Naive thymus-derived CD4-positive, alpha-beta T cell (primary cell): Measurements from ENCODE around the gene ASRGL1. TPM values are rescaled to one million over a fixed set of nuclear protein-coding genes. Genes with fewer than 3 reads are reported as not detected.
A peak's percentile ranks its signal among the peaks of the same experiment; 100 is the strongest.

Source experiments
- ATAC-seq: fragments of 150-1000 bp; cut with Tn5 transposase; 2 replicates; pipeline ENCODE4 v1.10.0; 2021; ENCODE audit warnings: mild to moderate bottlenecking, moderate library complexity
- CTCF ChIA-PET: fragments of 350-600 bp; sonication (Branson Sonifier 250); formaldehyde crosslinking; loops from one replicate; lab custom pipeline; 2021; ENCODE audit warnings: antibody characterized with exemption; lab: Charles Lee
- POLR2A ChIA-PET: fragments of 350-600 bp; sonication (Branson Sonifier 250); formaldehyde crosslinking; loops from one replicate; lab custom pipeline; 2021; ENCODE audit warnings: antibody characterized with exemption, inconsistent platforms; lab: Charles Lee
- DNase-seq, 9 donors: peaks; one replicate each; pipeline versions ENCODE4 v3.0.0 to v3.0.0-alpha.2; 2020 to 2022; ENCODE audit warnings: mixed read lengths in 1 of 9
- H3K27ac ChIP-seq: one replicate; pipeline ENCODE4 v1.7.0; 2013; ENCODE audit warnings: mild to moderate bottlenecking, low read depth, low read length, moderate library complexity
- H3K27me3 ChIP-seq, 2 donors: one replicate each; pipeline ENCODE4 v1.7.0; 2013; ENCODE audit warnings: low read length in 2 of 2, mild to moderate bottlenecking in 2 of 2, moderate library complexity in 2 of 2; ENCODE audit not compliant: control insufficient read depth in 2 of 2, insufficient read depth in 2 of 2
- H3K36me3 ChIP-seq, 3 experiments: 1 replicate in 2 of 3; 2 replicates in 1 of 3; pipeline ENCODE4 v1.7.0; 2013; ENCODE audit warnings: low read length in 3 of 3, mild to moderate bottlenecking in 3 of 3, moderate library complexity in 1 of 3; ENCODE audit not compliant: insufficient read depth in 3 of 3, control insufficient read depth in 2 of 3
- H3K4me1 ChIP-seq, 2 donors: one replicate each; pipeline ENCODE4 v1.7.0; 2013; ENCODE audit warnings: low read length in 2 of 2, mild to moderate bottlenecking in 2 of 2, moderate library complexity in 1 of 2; ENCODE audit not compliant: control insufficient read depth in 2 of 2, insufficient read depth in 2 of 2
- H3K4me3 ChIP-seq: 2 replicates; pipeline ENCODE4 v1.7.0; 2013; ENCODE audit warnings: mild to moderate bottlenecking, low read length
- H3K9me3 ChIP-seq, 3 experiments: 1 replicate in 2 of 3; 2 replicates in 1 of 3; pipeline ENCODE4 v1.7.0; 2013; ENCODE audit warnings: low read length in 3 of 3; ENCODE audit not compliant: control insufficient read depth in 2 of 3
- H3K27ac Mint-ChIP-seq, 9 donors: one replicate each; pipeline ENCODE4 v1.8.0; 2020 to 2022; ENCODE audit warnings: mixed read lengths in 9 of 9, mild to moderate bottlenecking in 8 of 9, moderate library complexity in 5 of 9, inconsistent platforms in 2 of 9
- H3K27me3 Mint-ChIP-seq, 5 donors: one replicate each; pipeline ENCODE4 v1.8.0; 2021 to 2022; ENCODE audit warnings: mixed read lengths in 5 of 5, mild to moderate bottlenecking in 1 of 5
- H3K36me3 Mint-ChIP-seq, 5 donors: one replicate each; pipeline ENCODE4 v1.8.0; 2020 to 2022; ENCODE audit warnings: mixed read lengths in 5 of 5, mild to moderate bottlenecking in 3 of 5, inconsistent platforms in 1 of 5
- H3K4me1 Mint-ChIP-seq, 7 donors: one replicate each; pipeline ENCODE4 v1.8.0; 2020 to 2022; ENCODE audit warnings: mixed read lengths in 7 of 7, mild to moderate bottlenecking in 3 of 7, inconsistent platforms in 1 of 7
- H3K4me3 Mint-ChIP-seq, 10 donors: one replicate each; pipeline ENCODE4 v1.8.0; 2020 to 2022; ENCODE audit warnings: mild to moderate bottlenecking in 10 of 10, mixed read lengths in 10 of 10, moderate library complexity in 6 of 10, inconsistent platforms in 2 of 10
- H3K9me3 Mint-ChIP-seq, 11 donors: one replicate each; pipeline ENCODE4 v1.8.0; 2020 to 2022; ENCODE audit warnings: mixed read lengths in 11 of 11, mild to moderate bottlenecking in 4 of 11, inconsistent platforms in 1 of 11, moderate library complexity in 1 of 11
- intact Hi-C, 2 donors: fragments of 100-400 bp; cut with micrococcal nuclease; formaldehyde crosslinking; loops; one replicate each; pipeline ENCODE4 v1.15.1; 2023
- polyA plus RNA-seq, 2 donors: library from polyadenylated mRNA; unstranded; fragments of 300-500 nt; fragmentation: Illumina TruSeq; gene quantifications; one replicate each; pipeline ENCODE4 v1.2.3, GENCODE V29; 2021
- total RNA-seq, 6 experiments: library from RNA in 5 of 6; stranded (reverse) in 5 of 6; gene quantifications; 1 replicate in 5 of 6; 2 replicates in 1 of 6; pipeline ENCODE4 v1.2.3 and lab custom pipeline; 2021 to 2026

ASRGL1 gene
- total and polyA plus RNA-seq, 7 experiments from 2014 or later = 2.1 to 10.6 (median 4.2) TPM

DNA sequence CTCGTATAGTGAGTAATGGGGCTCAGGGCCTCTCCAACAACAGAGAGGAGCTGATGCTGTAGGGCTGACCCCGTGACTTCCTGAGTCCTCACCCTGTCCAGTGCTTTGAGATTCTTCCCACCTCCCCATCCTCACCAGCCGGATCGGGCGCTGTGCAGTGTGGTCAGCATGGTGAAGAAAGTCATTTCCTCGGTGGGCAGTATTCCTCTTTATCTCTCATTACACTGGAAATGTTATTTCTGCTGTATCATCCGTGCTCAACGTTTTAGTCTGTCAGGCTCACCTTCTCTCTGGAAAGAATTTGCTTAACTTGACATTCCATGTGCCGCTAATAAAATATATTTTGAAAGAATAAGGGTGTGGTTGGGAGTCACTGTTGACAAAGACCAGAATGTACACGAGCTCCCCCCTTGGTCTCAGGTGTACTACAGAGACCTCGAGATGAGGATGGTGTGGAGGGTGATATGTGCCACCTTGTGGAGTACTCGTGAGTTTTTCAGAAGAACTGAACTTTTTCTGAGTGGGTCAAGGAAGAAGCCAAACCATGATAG, 55.9 kb downstream of the ASRGL1 start:
- Mint-ChIP-seq H3K4me1 (peaks cover 0 to 18% (median 9%) of the 10 kb centered on the region in 7 donors), H3K36me3 (no peaks in the 10 kb centered on the region), H3K27ac (peak overlapping the region in 6 of 9 donors; percentile 3 to 88 (median 52)), H3K4me3 (no peak overlapping the region), H3K9me3 (no peaks in the 10 kb centered on the region), H3K27me3 (no peaks in the 10 kb centered on the region)
- ATAC-seq (peak; percentile 74), DNase-seq (peak in 3 of 9 donors; percentile 28 to 37 (median 36))
- ChIA-PET CTCF (interaction anchor here (0.9 to 3.2 kb wide), 12 partner anchors 9 to 174 kb away, joined by 3 to 22 read pairs (median 5); no protein-coding TSS in a partner anchor), POLR2A (interaction anchor here (0.7 kb wide), 1 partner anchor 981 kb away, joined by 9 read pairs; no protein-coding TSS in a partner anchor)
- no peaks in the 10 kb centered on the region for H3K27me3 ChIP-seq
- no peaks in the 10 kb centered on the region for H3K36me3 ChIP-seq
- intact Hi-C loops = loop anchor here (1.0 kb wide), 1 partner anchor 13 kb away; no protein-coding TSS in a partner anchor
- no peak overlapping the region for H3K4me3 ChIP-seq
- H3K9me3 ChIP-seq = no peaks in the 10 kb centered on the region
- H3K27ac ChIP-seq = no peak overlapping the region
- no peaks in the 10 kb centered on the region for H3K4me1 ChIP-seq

- Mint-ChIP-seq H3K9me3 (no peaks in the 10 kb centered on the region), H3K27ac (peak overlapping the region in 1 of 9 donors; percentile 3), H3K27me3 (no peaks in the 10 kb centered on the region), H3K36me3 (no peaks in the 10 kb centered on the region), H3K4me3 (no peak overlapping the region), H3K4me1 (peaks cover 3 to 22% (median 13%) of the 10 kb centered on the region in 7 donors)
- no peak for ATAC-seq
- no peaks in the 10 kb centered on the region for H3K36me3 ChIP-seq
- CTCF ChIA-PET = interaction anchor here (1.0 to 3.2 kb wide), 10 partner anchors 12 to 166 kb away, joined by 3 to 22 read pairs (median 6); no protein-coding TSS in a partner anchor
- H3K27ac ChIP-seq = no peak overlapping the region
- H3K4me1 ChIP-seq = peaks cover 0 to under 1% of the 10 kb centered on the region in 2 donors
- DNase-seq = no peak
- intact Hi-C loops = loop anchor here (1.0 to 2.0 kb wide), 4 partner anchors 13 to 301 kb away; no protein-coding TSS in a partner anchor
- H3K4me3 ChIP-seq = no peak overlapping the region
- POLR2A ChIA-PET = no interaction called here
- no peaks in the 10 kb centered on the region for H3K9me3 ChIP-seq
- H3K27me3 ChIP-seq = no peaks in the 10 kb centered on the region
Measured at GRCh38 chr11:62393735-62394134, 56.5 kb downstream of the ASRGL1 start.

- Mint-ChIP-seq H3K9me3 (no peaks in the 10 kb centered on the region), H3K27me3 (no peaks in the 10 kb centered on the region)
Measured at GRCh38 chr11:62394825-62395538, 57.7 kb downstream of the ASRGL1 start.

DNA sequence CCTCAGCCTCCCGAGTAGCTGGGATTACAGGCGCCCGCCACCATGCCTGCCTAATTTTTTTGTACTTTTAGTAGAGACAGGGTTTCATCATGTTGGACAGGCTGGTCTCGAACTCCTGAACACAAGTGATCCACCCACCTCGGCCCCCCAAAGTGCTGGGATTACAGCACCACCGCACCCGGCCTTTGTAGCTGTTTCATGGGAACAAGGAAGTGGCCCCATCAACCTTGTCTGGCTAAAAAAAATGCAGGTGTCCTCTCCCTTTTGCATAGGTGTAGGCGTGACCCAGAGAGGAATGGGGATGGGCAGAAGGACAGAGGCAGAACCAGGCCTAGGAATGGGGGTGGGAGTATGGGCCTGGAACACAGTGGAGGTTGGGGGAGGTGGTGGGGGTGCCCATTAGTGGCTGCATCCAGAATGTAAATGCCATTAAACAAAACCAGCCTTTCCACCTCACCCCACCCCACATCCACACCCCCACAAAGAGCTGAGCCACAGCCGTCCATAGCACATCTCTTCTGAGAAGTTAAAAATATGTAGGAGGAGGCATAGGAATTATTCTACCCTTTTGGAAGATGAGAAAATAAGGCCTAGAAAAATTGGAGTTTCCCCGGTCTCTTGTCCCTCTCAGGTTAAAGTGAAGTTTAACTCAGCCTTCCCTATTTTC, 58.8 kb downstream of the ASRGL1 start:
- Histone ChIP-seq H3K27me3 (no peaks in the 10 kb centered on the region), H3K4me1 (peaks cover 0 to 20% of the 10 kb centered on the region in 2 donors), H3K36me3 (no peaks in the 10 kb centered on the region), H3K4me3 (no peak overlapping the region), H3K9me3 (no peaks in the 10 kb centered on the region), H3K27ac (no peak overlapping the region)
- Mint-ChIP-seq H3K27ac (peak overlapping the region in 1 of 9 donors; percentile 47), H3K4me3 (no peak overlapping the region), H3K27me3 (no peaks in the 10 kb centered on the region), H3K4me1 (peaks cover 11 to 45% (median 32%) of the 10 kb centered on the region in 7 donors), H3K9me3 (no peaks in the 10 kb centered on the region), H3K36me3 (no peaks in the 10 kb centered on the region)
- intact Hi-C loops = loop anchor here (1.0 to 2.0 kb wide), 4 partner anchors 28 to 164 kb away; no protein-coding TSS in a partner anchor
- ChIA-PET POLR2A (interaction anchor here (0.7 to 1.9 kb wide), 2 partner anchors 196 to 313 kb away, joined by 3 to 5 read pairs; partner anchors contain the start of gene TUT1), CTCF (interaction anchor here (0.7 to 3.5 kb wide), 9 partner anchors 13 to 271 kb away, joined by 3 to 23 read pairs (median 6); no protein-coding TSS in a partner anchor)
- no peak for ATAC-seq
- no peak for DNase-seq

More at GRCh38 chr11:62394825-62395538, 57.7 kb downstream of the ASRGL1 start:
- intact Hi-C loops = loop anchor here (1.0 to 2.0 kb wide), 5 partner anchors 29 to 299 kb away; no protein-coding TSS in a partner anchor
- Histone ChIP-seq H3K27me3 (no peaks in the 10 kb centered on the region), H3K27ac (no peak overlapping the region), H3K36me3 (no peaks in the 10 kb centered on the region), H3K4me3 (no peak overlapping the region), H3K9me3 (no peaks in the 10 kb centered on the region), H3K4me1 (peaks cover 0 to 13% of the 10 kb centered on the region in 2 donors)
- ChIA-PET POLR2A (interaction anchor here (0.9 to 1.9 kb wide), 3 partner anchors 9 to 197 kb away, joined by 5 to 6 read pairs (median 5); partner anchors contain the start of gene TUT1), CTCF (interaction anchor here (0.6 to 3.5 kb wide), 21 partner anchors 14 to 529 kb away, joined by 3 to 23 read pairs (median 4); partner anchors contain the start of gene MTA2)
- ATAC-seq = peak; percentile 85
- Mint-ChIP-seq H3K27ac (peak overlapping the region in 3 of 9 donors; percentile 23 to 74 (median 65)), H3K4me3 (no peak overlapping the region), H3K36me3 (no peaks in the 10 kb centered on the region), H3K4me1 (peaks cover 11 to 34% (median 22%) of the 10 kb centered on the region in 7 donors)
- peak in 7 of 9 donors; percentile 37 to 66 (median 54) for DNase-seq

GRCh38 chr11:62398011-62398994, 61.1 kb downstream of the ASRGL1 start:
- DNase-seq = no peak
- Histone ChIP-seq H3K27ac (no peak overlapping the region), H3K4me3 (no peak overlapping the region), H3K36me3 (no peaks in the 10 kb centered on the region), H3K4me1 (peaks cover 18 to 43% of the 10 kb centered on the region in 2 donors), H3K9me3 (no peaks in the 10 kb centered on the region), H3K27me3 (no peaks in the 10 kb centered on the region)
- ATAC-seq = no peak
- no peaks in the 10 kb centered on the region for H3K27me3 Mint-ChIP-seq
- H3K4me3 Mint-ChIP-seq = peak overlapping the region in 1 of 10 donors; percentile 60
- intact Hi-C loops = no loop called here
- H3K27ac Mint-ChIP-seq = peak overlapping the region in 5 of 9 donors; percentile 46 to 90 (median 76)
- H3K36me3 Mint-ChIP-seq = peaks cover 0 to 2% (median 0%) of the 10 kb centered on the region in 5 donors
- no peaks in the 10 kb centered on the region for H3K9me3 Mint-ChIP-seq
- ChIA-PET CTCF (interaction anchor here (0.7 to 2.3 kb wide), 6 partner anchors 8 to 441 kb away, joined by 3 to 8 read pairs (median 4); no protein-coding TSS in a partner anchor), POLR2A (interaction anchor here (0.6 to 1.3 kb wide), 3 partner anchors 57 to 441 kb away, joined by 3 to 7 read pairs (median 4); partner anchors contain the start of genes TUT1 and WDR74)
- peaks cover 27 to 63% (median 52%) of the 10 kb centered on the region in 7 donors for H3K4me1 Mint-ChIP-seq
